ENCODE data around the gene LIMK2. TPM values are rescaled to one million over a fixed set of nuclear protein-coding genes. Genes with fewer than 3 reads are reported as not detected.
"Not testable (repeated sequence)": the region's sequence is repeated elsewhere in the genome, so short reads cannot be mapped to it uniquely, and the experiment has no call there.

The LIMK2 gene
- total RNA-seq, 1 donor from 2014 or later: 248 TPM

DNA sequence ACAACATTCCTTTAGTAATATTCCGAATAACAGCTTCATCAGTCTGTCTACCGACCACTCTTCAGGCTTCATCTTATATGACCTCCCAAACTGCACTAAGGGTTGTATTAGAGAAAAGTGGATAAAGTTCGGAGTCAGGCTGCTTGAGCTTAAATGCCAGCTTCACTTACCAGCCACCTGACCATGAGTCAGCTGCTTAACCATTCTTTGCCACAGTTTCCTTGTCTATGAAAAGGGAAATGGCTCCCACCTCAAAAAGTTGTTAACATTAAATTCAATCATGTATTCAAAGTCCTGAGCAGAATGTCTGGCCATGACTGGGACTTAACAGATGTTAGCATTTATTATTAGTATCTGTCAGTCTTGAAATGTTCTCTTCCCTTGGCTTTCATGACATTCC lies 20.9 kb downstream of the LIMK2 start:
- TF ChIP-seq, protein P1, sequence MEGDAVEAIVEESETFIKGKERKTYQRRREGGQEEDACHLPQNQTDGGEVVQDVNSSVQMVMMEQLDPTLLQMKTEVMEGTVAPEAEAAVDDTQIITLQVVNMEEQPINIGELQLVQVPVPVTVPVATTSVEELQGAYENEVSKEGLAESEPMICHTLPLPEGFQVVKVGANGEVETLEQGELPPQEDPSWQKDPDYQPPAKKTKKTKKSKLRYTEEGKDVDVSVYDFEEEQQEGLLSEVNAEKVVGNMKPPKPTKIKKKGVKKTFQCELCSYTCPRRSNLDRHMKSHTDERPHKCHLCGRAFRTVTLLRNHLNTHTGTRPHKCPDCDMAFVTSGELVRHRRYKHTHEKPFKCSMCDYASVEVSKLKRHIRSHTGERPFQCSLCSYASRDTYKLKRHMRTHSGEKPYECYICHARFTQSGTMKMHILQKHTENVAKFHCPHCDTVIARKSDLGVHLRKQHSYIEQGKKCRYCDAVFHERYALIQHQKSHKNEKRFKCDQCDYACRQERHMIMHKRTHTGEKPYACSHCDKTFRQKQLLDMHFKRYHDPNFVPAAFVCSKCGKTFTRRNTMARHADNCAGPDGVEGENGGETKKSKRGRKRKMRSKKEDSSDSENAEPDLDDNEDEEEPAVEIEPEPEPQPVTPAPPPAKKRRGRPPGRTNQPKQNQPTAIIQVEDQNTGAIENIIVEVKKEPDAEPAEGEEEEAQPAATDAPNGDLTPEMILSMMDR (IDR thresholded peaks at IDR 0.05; ENCODE audit: unreplicated experiment): no peak
- DNase-seq (ENCODE audit: low spot score): no peak
- Mint-ChIP-seq H3K4me1 (ENCODE audit: unreplicated experiment) (peaks cover 68% of the 10 kb centered on the region), H3K27me3 (ENCODE audit: unreplicated experiment) (peaks cover 6% of the 10 kb centered on the region), H3K27ac (ENCODE audit: unreplicated experiment) (peak overlapping the region; percentile 65), H3K9me3 (ENCODE audit: unreplicated experiment) (no peaks in the 10 kb centered on the region), H3K4me3 (ENCODE audit: unreplicated experiment) (peak overlapping the region; percentile 39), H3K36me3 (ENCODE audit: low read depth, unreplicated experiment) (peaks cover 34% of the 10 kb centered on the region)

DNA sequence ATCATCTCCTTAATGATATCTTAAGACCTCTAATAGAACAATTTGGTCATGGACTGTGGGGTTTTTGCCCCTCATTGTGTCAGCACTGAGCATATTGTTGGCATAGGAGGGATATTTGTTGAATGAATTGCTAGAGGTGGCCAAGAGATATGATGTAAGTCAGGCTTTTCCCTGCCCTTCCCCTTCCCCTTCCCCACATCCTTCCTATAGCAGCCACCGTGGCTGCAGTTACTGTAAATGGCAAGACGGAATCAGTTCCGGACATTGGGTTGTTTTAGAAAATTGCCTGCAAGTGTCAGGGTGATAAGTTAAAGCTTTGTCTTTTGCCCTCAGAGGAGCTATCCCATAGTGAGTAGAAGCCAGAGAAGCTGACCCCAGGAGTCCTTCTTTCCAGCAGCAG lies 23.0 kb downstream of the LIMK2 start:
- Mint-ChIP-seq H3K9me3 (ENCODE audit: unreplicated experiment) (no peaks in the 10 kb centered on the region), H3K27ac (ENCODE audit: unreplicated experiment) (peak overlapping the region; percentile 26), H3K4me3 (ENCODE audit: unreplicated experiment) (peak overlapping the region; percentile 77), H3K36me3 (ENCODE audit: low read depth, unreplicated experiment) (peaks cover 39% of the 10 kb centered on the region), H3K4me1 (ENCODE audit: unreplicated experiment) (peaks cover 54% of the 10 kb centered on the region), H3K27me3 (ENCODE audit: unreplicated experiment) (peaks cover 7% of the 10 kb centered on the region)
- no peak for DNase-seq (ENCODE audit: low spot score)
- TF ChIP-seq, protein P1 (IDR thresholded peaks at IDR 0.05; ENCODE audit: unreplicated experiment): no peak

DNA sequence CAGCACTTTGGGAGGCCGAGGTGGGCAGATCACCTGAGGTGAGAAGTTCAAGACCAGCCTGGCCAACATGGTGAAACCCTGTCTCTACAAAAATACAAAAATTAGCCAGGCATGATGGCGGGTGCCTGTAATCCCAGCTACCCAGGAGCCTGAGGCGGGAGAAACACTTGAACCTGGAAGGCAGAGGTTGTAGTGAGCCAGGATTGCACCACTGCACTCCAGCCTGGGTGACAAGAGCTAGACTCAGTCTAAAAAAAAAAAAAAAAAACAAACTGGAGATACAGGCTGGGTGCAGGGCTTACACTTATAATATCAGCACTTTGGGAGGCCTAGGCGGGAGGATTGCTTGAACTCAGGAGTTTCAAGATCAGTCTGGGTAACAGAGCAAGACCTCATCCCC lies 23.9 kb downstream of the LIMK2 start:
- H3K4me3 Mint-ChIP-seq (ENCODE audit: unreplicated experiment); H3K27ac Mint-ChIP-seq (ENCODE audit: unreplicated experiment); H3K27me3 Mint-ChIP-seq (ENCODE audit: unreplicated experiment); DNase-seq (ENCODE audit: low spot score); H3K9me3 Mint-ChIP-seq (ENCODE audit: unreplicated experiment): not testable (repeated sequence)
- H3K4me1 Mint-ChIP-seq (ENCODE audit: unreplicated experiment): peaks cover 52% of the 10 kb centered on the region
- H3K36me3 Mint-ChIP-seq (ENCODE audit: low read depth, unreplicated experiment): peaks cover 49% of the 10 kb centered on the region

DNA sequence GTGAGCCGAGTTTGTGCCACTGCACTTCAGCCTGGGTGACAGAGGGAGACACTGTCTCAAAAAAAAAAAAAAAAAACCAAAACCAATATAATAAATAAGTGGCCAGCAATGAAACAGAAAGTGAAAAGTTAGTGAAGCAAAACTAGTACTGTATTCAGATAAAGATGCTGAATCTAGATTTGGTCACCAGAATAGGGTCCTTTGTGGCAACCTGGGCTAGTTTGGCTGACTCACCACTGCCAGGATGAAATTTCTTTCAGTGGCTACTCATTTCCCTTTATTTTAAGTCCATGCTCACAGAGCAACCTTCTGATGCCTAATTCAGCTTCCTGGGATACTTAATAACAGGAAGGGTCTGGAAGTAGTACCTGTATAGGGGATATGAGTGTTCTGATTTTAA lies 26.0 kb downstream of the LIMK2 start:
- peaks cover 8% of the 10 kb centered on the region for H3K27me3 Mint-ChIP-seq (ENCODE audit: unreplicated experiment)
- TF ChIP-seq, protein P1 (IDR thresholded peaks at IDR 0.05; ENCODE audit: unreplicated experiment): no peak
- peaks cover 59% of the 10 kb centered on the region for H3K36me3 Mint-ChIP-seq (ENCODE audit: low read depth, unreplicated experiment)
- H3K9me3 Mint-ChIP-seq (ENCODE audit: unreplicated experiment): no peaks in the 10 kb centered on the region
- no peak overlapping the region for H3K4me3 Mint-ChIP-seq (ENCODE audit: unreplicated experiment)
- no peak for DNase-seq (ENCODE audit: low spot score)
- peaks cover 51% of the 10 kb centered on the region for H3K4me1 Mint-ChIP-seq (ENCODE audit: unreplicated experiment)
- H3K27ac Mint-ChIP-seq (ENCODE audit: unreplicated experiment): no peak overlapping the region

DNA sequence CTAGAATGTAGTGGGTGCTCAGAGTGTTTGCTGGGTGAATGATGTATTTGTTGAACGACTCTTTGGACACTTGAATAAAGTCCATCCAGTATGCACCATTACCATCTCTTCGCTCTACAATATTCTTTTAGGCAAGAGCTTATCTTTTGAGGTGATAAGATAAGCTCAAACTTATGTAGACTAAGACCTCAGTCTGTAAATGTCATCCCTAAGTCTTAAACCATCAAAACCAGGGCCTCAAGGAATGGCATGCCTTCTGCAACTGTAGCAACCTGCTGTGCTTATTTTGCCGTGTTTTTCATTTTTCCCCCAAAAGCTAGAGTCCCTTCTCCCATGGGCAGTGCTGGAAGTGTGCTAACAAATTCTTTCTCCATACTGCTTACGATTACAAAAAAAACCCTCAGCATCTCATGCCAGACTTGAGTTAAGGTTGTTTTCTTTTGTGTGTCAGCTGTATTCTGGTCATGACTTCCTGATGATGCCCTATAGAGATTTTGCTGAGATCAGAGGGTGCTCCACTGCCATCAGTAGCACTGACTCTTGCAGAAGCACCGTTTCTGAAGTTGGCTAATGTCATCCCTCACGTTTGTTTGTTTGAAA lies 27.8 kb downstream of the LIMK2 start:
- H3K27me3 Mint-ChIP-seq (ENCODE audit: unreplicated experiment): peaks cover 3% of the 10 kb centered on the region
- DNase-seq (ENCODE audit: low spot score): no peak
- peaks cover 49% of the 10 kb centered on the region for H3K36me3 Mint-ChIP-seq (ENCODE audit: low read depth, unreplicated experiment)
- H3K9me3 Mint-ChIP-seq (ENCODE audit: unreplicated experiment): no peaks in the 10 kb centered on the region
- H3K27ac Mint-ChIP-seq (ENCODE audit: unreplicated experiment): no peak overlapping the region
- H3K4me1 Mint-ChIP-seq (ENCODE audit: unreplicated experiment): peaks cover 42% of the 10 kb centered on the region
- H3K4me3 Mint-ChIP-seq (ENCODE audit: unreplicated experiment): peak overlapping the region; percentile 66
- TF ChIP-seq, protein P1 (IDR thresholded peaks at IDR 0.05; ENCODE audit: unreplicated experiment): no peak
